ENCODE measurements around the gene STK4.

- TF ChIP-seq CTCF (conservative IDR thresholded peaks at IDR 0.05) (no peak), EZH2 (IDR thresholded peaks at IDR 0.05; ENCODE audit: low read depth) (no peak)
Observed at GRCh38 chr20:44997171-44997570, 30.9 kb downstream of the STK4 start.
